HG03045 (cell line): ENCODE results near the gene VTA1.
"Not testable (repeated sequence)": the region's sequence is repeated elsewhere in the genome, so short reads cannot be mapped to it uniquely, and the experiment has no call there.

Experiments used
- ATAC-seq: cut with Tn5 transposase; IDR thresholded peaks from one replicate; pipeline ENCODE4 v1.9.1; 2021; ENCODE audit warnings: mild to moderate bottlenecking, moderate library complexity; ENCODE audit not compliant: unreplicated experiment

VTA1 gene

GRCh38 chr6:142146828-142147662 lies at the start of gene VTA1, which contains the start of gene NMBR:
Gene VTA1 (plus strand): TSS chr6:142147263. CDS start chr6:142147288, 25 bp downstream.
Gene NMBR (minus strand): TSS chr6:142147122. CDS start chr6:142088658, 58,464 bp downstream.
- ATAC-seq = peak; percentile 99

GRCh38 chr6:142104820-142105219 lies 42.2 kb upstream of the VTA1 start:
- ATAC-seq = not testable (repeated sequence)

GRCh38 chr6:142110820-142111219 lies 36.2 kb upstream of the VTA1 start:
- not testable (repeated sequence) for ATAC-seq

- ATAC-seq = no peak
These were observed 34.5 kb upstream of the VTA1 start for GRCh38 chr6:142112451-142113061.

- no peak for ATAC-seq
These were observed 29.7 kb upstream of the VTA1 start for GRCh38 chr6:142117366-142117765.

GRCh38 chr6:142118328-142118727 lies 28.7 kb upstream of the VTA1 start:
- ATAC-seq = no peak

- ATAC-seq = no peak
These were observed 28.1 kb upstream of the VTA1 start for GRCh38 chr6:142118925-142119324.

GRCh38 chr6:142121342-142121741 lies 25.7 kb upstream of the VTA1 start:
- ATAC-seq = no peak

- no peak for ATAC-seq
These were observed 16.2 kb upstream of the VTA1 start for GRCh38 chr6:142130814-142131213.

GRCh38 chr6:142132625-142133024 lies 14.4 kb upstream of the VTA1 start, which contains the start of gene GJE1:
Gene GJE1 (plus strand): TSS chr6:142132925. CDS start chr6:142133159, 234 bp downstream.
- no peak for ATAC-seq

GRCh38 chr6:142138876-142139275 lies 8.2 kb upstream of the VTA1 start:
- ATAC-seq = no peak

- ATAC-seq = not testable (repeated sequence)
These were observed 5.5 kb upstream of the VTA1 start for GRCh38 chr6:142141531-142141930.

- ATAC-seq = no peak
These were observed 5.7 kb downstream of the VTA1 start for GRCh38 chr6:142152746-142153145.

GRCh38 chr6:142153196-142153595 lies 6.1 kb downstream of the VTA1 start:
- ATAC-seq = no peak

- ATAC-seq = no peak
These were observed 7.3 kb downstream of the VTA1 start for GRCh38 chr6:142154336-142154735.

GRCh38 chr6:142155091-142155490 lies 8.0 kb downstream of the VTA1 start:
- no peak for ATAC-seq

- no peak for ATAC-seq
These were observed 9.1 kb downstream of the VTA1 start for GRCh38 chr6:142155895-142156757.

- not testable (repeated sequence) for ATAC-seq
These were observed 9.7 kb downstream of the VTA1 start for GRCh38 chr6:142156758-142157068.

- ATAC-seq = no peak
These were observed 15.7 kb downstream of the VTA1 start for GRCh38 chr6:142162780-142163179.

- ATAC-seq = no peak
These were observed 18.2 kb downstream of the VTA1 start for GRCh38 chr6:142165227-142165626.

GRCh38 chr6:142167071-142167470 lies 20.0 kb downstream of the VTA1 start:
- ATAC-seq = no peak
